GM21619 (cell line): ENCODE measurements around the gene TPK1.
"Not testable (repeated sequence)": the region's sequence is repeated elsewhere in the genome, so short reads cannot be mapped to it uniquely, and the experiment has no call there.

Experiments used
- ATAC-seq: cut with Tn5 transposase; IDR thresholded peaks from one replicate; pipeline ENCODE4 v1.9.1; 2021; ENCODE audit not compliant: unreplicated experiment

The TPK1 gene

DNA sequence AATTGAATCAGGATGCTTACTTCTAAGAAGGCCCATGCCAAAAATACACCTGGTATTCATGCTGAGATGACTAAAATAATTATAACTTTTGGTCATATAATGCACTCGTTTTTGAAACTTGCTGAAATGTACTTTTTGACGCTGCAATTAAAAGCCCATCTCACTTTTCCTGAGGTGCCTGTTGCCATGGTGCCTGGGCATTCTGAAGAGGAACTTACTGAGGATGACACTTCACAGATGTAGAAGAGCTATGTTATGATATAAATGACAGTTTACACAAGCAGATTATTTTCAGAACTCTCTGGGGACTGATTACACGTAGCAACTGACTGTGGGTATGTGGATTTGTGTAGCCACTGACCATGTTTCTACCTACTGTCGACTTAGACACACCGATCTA lies 182.4 kb downstream of the TPK1 start:
- ATAC-seq = peak; percentile 52

DNA sequence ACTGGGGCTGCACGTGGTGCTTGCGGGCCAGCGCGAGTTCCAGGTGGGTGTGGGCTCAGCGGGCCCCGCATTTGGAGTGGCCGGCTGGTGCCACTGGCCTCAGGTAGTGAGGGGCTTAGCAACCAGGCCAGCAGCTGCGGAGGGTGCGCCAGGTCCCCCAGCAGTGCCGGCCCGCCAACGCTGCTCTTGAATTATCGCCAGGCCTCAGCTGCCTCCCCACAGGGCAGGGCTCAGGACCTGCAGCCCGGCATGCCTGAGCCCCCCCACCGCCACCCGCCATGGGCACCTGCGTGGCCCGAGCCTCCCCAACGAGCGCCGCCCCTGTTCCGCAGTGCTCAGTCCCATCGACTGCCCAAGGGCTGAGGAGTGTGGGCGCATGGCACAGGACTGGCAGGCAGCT lies 185.4 kb downstream of the TPK1 start:
- ATAC-seq = no peak

DNA sequence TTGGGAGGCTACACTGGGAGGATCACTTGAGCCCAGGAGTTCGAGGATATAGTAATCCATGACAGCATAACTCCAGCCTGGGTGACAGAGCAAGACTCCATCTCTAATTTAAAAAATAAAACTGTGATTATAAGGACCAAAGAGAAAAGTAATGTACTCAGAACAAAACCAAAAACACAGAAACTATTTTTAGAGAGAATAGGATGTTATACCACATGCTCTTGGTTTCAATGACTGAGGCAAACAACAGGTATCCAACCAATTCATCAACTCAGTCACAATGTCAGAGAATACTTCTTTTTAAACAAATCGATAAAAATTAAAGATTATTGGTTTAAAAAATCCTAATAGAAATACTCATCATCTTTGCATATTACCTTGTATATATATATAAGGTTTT lies 186.7 kb downstream of the TPK1 start:
- ATAC-seq = peak; percentile 43

DNA sequence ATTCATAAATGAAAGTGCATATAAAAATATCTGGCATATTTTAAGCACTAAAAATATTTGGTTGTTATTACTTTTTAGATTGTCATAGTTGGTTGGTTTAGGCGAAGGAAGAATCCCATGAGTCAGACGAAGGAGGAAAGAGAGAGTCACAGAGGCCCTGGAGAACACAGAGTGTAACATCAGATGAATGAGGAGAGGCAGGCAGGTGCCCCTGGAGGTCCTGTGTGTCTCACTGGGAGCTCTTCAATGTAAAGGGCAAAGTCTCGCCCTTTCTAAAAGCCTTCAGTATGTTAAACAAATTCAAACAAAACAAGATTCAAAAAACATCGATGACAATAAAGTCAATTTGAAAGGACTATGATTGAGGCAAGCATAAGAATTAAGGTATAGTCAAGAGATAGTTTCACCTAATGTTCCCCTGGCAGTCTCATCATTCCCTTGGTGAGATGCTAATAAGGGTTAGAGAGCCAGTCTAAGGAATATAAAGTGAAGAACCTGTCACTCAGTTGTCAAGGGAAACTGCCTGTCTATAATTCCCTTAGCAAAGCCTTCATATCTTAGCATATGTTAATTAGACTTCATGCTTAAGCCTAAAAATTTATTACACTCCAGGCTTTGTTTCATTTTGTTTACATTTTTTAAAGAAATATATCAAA lies 194.3 kb downstream of the TPK1 start:
- ATAC-seq = no peak

DNA sequence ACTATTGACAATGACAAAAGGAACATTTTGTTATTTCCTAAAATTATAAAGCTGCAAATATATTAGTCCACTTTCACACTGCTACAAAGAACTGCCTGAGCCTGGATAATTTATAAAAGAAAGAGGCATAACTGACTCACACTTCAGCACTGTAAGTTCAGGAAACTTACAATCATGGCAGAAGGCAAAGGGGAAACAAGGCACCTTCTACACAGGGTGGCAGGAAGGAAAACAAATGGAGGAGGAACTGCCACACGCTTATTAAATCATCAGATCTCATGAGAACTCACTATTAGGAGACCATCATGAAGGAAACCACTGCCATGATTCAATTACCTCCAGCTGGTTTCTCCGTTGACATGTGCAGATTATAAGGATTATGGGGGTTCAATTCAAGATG lies 203.1 kb downstream of the TPK1 start:
- no peak for ATAC-seq

DNA sequence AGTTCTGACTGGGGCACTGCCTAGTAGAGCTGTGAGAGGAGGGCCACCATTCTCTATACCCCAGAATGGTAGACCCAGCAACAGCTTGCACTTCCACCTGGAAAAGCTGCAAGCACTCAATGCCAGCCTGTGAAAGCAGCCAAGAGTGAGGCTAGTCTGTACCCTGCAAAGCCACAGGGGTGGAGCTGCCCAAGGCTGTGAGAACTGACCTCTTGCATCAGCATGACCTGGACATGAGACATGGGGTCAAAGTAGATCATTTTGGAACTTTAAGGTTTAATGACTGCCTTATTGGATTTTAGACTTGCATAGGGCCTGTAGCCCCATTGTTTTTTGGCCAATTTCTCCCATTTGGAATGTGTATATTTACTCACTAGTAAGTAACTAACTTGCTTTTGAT lies 206.3 kb downstream of the TPK1 start:
- no peak for ATAC-seq

DNA sequence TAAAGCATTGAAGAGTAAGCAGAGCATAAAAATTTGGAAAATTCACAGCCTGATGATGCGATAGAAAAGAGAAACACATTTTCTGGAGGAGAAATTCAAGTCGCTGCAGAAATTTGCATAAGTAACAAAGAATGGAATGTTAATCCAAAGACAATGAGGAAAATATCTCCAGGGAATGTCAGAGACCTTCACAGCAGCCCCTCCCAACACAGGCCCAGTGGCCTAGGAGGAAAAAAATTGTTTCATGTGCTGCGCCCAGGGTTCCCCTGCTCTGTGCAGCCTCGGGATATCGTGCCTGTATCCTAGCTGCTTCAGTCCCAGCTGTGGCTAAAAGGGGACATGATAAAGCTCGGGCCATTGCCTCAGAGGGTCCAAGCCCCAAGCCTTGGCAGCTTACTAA lies 206.8 kb downstream of the TPK1 start:
- no peak for ATAC-seq

DNA sequence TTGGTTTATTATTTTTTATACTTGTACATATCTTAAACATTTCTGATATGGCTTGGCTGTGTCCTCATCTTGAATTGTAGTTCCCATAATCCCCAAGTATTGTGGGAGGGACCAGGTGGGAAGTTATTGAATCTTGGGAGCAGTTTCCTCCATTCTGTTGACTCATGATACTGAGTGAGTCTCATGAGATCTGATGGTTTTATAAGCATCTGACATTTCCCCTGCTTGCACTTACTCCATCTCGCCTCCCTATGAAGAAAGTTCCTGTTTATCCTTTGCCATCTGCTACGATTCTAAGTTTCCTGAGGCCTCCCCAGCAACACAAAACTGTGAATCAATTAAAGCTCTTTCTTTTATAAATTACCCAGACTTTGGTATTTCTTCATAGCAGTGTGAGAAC lies 207.7 kb downstream of the TPK1 start:
- no peak for ATAC-seq

DNA sequence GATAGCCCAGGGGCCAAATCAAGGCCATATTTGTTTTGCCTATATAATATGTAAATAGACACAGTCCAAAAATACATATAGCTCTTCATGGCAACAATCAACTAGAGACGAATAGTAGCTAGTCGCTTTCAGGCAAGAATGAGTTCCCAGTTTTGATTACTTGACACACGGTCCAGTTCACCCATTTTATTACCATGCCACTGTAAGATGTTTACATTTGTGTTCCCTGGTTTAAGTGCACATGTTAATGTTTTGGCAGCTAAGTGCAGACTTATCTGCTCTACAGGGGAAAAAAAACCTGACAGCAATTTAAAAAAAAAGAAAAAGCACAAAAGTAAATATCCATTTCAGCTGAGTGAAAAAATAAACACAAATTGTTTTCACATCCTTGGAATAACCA lies 213.1 kb downstream of the TPK1 start:
- ATAC-seq = no peak

DNA sequence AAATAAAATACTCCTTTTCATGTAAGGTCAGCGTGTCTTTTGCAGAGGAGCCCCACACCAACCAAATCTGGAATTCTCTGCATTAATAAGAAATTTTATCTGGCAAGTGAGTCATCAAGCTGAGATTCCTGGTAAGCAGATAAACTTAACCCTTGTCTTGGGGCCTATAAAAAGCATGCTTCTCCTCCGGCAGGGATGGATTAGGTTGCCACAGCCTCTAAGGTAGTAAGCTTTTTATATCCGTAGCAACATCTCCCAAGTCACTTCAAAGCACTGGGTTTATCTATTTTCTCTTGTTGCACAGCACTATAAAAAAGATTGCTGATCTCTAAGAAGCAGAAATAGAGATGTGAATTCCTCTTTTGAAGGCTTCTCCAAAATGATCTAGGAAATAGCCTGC lies 229.6 kb downstream of the TPK1 start:
- ATAC-seq = no peak

DNA sequence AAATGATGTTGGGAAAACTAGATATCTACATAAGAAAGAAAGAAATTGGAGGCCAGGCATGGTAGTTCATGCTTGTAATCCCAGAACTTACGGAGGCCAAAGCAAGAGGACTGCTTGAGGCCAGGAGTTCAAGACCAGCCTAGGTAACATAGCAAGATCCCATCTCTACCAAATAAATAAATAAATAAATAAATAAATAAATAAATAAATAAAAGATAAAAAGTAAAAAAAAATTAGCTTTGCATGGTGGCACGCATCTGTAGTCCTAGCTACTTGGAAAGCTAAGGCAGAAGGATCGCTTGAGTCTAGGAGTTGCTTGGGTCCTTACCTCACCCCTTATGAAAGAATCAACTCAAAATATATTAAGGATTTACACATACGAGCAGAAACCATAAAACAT lies 238.9 kb downstream of the TPK1 start:
- ATAC-seq = no peak

DNA sequence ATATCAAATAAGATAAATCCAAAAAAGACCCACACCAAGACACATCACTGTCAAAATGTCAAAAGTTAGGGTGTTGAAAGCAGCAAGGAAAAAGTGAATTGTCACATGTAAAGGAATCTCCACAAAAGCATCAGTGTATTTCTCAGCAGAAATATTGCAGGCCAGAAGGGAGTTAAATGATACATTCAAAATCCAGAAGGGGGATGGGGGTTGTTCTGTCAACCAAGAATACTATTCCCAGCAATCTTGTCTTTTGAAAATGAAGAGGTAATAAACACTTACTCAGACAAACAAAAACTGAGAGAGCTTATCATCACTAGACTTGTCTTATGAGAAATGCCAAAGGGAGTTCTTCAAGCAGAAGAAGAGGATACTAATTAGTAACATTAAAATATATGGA lies 241.3 kb downstream of the TPK1 start:
- ATAC-seq = no peak

DNA sequence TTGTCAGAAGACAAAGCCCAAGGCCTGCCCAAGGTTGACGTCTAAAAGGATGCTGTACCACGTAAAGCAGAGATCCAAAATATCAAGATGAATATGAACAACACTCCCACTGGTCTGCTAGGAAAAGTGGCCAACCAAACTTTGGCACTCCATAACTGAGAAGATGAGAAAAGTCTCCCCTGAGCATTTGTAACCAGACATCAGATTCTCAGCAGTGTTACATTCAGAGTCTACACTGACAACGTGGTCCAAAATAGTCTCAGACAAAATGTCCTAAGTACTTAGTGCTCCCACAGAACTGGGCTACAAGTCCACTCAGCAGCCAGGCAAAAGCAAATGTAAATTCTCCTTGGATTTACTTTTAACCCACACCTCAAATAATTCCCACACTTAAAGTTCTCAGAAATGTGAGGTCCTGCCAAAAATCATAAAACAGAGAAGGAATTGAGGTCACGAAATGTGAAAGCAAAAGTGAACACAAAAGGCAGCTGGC lies 247.2 kb downstream of the TPK1 start:
- no peak for ATAC-seq

DNA sequence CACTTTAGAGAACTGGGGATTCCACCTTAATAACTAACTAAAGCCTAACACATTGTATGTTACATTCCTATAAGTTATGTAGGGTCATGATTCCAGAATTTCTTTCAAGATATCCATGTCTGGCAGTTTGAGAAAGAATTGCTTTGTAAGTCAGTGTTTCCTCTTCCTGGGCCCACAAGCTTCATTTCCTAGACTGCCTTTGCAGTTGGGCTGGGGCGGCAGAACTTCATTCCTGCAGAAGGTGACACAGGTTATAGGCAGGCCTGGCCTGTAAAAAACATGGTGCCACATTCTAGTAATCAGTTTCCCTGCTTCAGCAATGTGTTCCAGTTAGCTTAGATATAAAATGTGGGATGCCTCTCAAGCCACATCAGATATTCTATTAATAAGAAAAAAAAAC lies 248.2 kb downstream of the TPK1 start:
- no peak for ATAC-seq

DNA sequence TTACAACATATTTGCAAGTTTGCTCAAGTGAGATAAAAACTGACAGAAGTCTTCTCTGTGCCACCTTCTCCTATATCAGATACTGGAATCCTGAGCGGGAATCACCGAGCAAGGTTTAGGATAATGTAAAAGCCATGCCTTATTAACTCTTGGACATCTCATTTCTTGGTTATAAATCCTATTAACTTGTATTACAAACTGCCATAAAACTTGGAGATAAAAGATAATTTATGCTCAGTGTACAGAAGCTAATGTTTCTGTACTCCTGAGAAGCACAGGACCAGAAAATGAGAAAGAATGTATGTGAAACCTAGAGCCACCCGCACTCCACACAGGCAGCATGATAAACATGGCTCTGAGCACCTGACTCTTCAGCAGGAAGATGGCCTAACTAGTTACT lies 251.1 kb downstream of the TPK1 start:
- no peak for ATAC-seq

DNA sequence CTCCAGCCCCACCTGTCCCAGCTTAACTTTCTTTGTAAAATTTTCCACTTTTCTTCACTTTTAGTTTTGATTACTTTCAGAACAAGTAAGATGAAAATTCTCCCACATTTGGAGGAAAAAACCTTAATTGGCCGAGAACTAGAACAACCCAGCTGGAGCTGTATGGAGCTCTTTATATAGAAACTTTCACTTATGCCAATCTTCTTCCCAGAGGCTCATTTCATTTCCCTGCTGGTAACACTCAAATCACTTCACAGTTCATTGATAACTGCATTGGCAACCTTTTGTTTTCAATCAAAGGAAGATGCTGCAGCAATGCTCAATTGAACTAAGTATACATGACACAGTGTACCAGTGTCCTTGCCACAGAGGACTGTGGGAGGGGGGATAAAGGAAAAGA lies 256.2 kb downstream of the TPK1 start:
- no peak for ATAC-seq

DNA sequence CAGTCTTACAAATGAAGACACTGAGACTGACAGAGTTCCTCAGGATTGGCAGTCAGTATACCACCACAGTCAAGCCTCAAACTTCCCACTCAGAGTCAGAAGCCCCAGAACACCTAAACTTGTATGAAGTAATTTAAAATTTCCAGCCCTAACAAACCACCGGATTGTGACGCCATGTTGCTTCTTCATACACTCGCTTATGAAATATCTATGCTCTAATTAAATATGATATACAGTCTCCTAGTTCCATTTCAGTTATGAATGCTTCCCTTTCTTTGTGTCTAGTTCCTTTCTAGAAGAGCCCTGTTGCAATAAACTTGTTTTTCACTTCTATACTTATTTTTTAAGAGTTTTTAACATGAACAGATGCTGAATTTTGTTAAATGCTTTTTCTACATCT lies 260.4 kb downstream of the TPK1 start:
- ATAC-seq = no peak

DNA sequence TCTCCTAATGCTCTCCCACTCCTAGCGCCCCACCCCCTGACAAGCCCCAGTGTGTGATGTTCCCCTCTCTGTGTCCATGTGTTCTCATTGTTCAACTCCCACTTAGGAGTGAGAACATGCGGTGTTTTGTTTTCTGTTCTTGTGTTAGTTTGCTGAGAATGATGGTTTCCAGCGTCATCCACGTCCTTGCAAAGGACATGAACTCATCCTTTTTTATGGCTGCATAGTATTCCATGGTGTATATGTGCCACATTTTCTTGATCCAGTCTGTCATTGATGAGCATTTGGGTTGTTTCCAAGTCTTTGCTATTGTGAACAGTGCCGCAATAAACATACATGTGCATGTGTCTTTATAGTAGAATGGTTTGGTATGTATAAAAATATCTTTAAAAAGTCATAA lies 261.1 kb downstream of the TPK1 start:
- not testable (repeated sequence) for ATAC-seq

DNA sequence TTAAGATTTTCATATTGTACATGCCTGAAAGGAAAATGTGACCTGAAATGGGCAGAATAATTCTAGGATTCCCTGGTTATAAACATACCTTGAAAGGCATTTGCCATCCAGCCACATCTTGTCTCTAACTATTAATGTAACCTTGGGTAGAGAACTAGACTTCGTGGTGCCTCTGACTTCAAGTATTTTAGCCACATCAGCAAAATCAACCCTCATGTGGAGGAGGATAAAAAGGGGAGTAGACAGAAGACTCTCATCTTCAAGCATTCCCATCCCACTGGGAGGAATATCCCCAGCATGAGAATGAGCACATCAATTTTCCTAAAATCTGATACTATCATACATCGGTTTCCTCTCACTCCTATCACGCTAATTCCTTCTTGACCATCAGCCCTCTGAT lies 267.6 kb downstream of the TPK1 start:
- no peak for ATAC-seq

DNA sequence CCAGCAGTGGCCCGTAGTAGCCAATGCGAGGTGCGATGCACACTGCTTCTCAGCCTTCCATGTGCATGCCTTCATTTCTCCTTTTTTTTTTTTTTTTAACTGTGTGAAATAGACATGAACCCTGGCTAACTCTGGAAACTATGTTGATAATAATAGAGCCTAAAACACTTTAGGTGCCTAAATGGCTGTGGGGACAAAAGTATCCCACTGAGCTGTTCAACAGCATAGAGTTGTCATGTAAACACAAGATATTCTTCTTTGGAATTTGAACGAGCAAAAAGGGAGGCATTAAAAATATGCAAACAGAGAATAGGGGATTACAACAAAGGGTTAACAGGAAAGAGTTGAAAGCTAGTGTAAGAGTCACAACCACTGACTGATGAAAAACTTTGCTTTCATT lies 270.3 kb downstream of the TPK1 start:
- ATAC-seq = no peak

DNA sequence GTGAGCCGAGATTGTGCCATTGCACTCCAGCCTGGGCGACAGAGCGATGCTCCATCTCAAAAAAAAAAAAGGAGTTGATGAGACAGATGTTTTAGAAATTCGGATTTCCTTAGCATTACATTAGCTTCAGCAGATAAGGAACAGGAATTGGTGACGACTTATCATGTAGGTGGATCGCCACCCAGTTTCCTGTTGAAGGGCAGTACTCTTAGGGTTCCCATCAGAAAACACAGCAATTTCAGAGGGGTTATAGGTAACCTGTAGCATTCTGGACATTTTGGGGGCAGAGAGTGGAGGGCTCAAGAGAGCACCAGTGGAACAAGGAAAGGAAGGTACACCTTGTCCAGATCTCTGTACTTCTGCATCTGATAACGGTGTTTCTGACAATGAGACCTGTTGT lies 286.0 kb downstream of the TPK1 start:
- no peak for ATAC-seq

DNA sequence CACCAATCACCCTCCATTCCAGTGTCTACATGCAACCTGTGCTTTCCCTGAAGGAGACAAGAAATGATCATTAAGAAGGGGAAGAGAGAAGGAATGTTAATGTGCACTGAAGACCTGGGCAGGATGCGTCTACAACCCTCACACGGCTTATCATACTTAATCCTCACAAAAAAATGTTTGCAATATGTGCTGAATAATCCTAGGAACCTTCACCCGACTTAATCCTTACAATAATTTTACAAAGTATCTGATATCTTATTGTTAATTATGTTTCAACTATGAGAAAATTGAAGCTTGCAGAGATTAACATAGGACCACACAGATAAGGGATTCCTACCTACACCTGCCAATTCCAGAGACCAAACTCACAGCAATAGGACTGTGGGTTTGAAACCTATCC lies 287.3 kb downstream of the TPK1 start:
- no peak for ATAC-seq

DNA sequence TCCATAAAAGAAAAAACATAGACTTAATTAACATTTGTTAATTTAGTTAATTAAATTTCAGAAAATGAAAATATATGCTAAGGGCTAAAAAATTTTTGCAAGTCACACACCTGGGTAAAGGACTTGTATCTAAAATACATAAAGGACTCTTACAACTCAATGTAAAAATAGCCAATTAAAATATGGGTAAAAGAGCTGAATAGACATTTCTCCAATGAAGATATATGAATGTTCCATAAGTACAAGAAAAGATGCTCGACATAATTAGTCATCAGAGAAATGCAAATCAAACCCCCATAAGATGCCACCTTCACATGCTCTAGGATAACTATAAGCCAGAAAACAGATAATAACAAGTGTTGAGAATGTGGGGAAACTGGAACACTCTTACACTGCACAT lies 288.0 kb downstream of the TPK1 start:
- ATAC-seq = no peak

DNA sequence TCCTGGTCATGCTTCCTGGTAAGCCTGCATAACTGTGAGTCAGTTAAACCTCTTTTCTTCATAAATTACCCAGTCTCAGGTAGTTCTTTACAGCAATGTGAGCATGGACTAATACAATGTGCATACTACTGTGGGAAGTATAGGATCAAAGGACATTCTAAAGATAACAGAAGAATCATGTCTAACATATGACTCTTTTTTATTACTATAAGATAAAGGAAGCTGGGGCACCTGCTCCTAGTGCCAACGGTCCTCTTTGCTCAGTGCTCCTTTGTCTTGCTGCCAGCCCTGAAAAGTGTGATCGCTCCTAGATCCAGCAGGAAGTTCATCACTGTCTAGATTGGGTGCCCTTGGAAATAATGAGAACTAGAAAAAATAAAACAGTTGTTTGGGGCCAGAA lies 289.1 kb downstream of the TPK1 start:
- ATAC-seq = no peak
